Measurements from ENCODE around the gene WRNIP1.
A peak's percentile ranks its signal among the peaks of the same experiment; 100 is the strongest.
"Not testable (repeated sequence)": the region's sequence is repeated elsewhere in the genome, so short reads cannot be mapped to it uniquely, and the experiment has no call there.

Gene WRNIP1

DNA sequence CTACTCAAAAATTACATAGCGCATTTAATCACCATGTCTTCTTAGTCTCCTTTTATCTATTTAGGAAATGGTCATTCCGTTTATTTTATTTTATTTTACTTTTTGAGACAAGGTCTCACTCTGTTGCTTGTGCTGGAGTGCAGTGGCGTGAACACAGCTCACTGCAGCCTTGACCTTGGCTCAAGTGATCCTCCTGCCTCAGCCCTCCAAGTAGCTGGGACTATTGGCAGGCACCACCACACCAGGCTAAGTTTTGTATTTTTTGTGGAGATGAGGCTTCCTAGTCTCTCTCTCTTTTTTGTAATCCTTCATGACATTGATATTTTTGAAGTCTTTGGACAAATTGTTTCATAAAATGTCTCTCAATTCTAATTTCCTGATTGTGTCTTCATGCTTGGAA is 9.7 kb upstream of the WRNIP1 start:
- no peak for TF ChIP-seq CTCF (conservative IDR thresholded peaks at IDR 0.05)
- no peak overlapping the region for H3K27ac ChIP-seq

DNA sequence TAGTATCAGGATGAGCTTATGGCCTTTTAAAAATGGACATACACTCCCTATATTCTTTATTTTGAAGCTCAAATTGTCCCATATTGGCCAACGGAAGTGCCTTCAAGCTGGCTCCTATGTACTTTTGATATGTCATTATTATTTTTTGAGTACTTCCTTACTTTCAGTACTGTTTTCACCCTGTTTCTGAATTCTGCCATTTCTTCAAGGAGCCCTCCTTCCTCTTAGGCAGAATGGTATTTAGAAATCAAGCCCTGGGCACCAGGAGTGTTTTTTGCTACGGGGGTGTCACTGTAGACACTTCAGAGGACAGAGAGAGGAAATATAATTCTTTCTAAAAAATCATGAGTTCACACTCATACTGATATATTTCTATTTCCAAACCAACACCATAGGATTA is 9.0 kb upstream of the WRNIP1 start:
- no peak overlapping the region for H3K27ac ChIP-seq
- no peak for TF ChIP-seq CTCF (conservative IDR thresholded peaks at IDR 0.05)

GRCh38 chr6:2756687-2757224 is 8.4 kb upstream of the WRNIP1 start:
- TF ChIP-seq CTCF (conservative IDR thresholded peaks at IDR 0.05), result no peak
- no peak overlapping the region for H3K27ac ChIP-seq

- no peak overlapping the region for H3K27ac ChIP-seq
- TF ChIP-seq CTCF (conservative IDR thresholded peaks at IDR 0.05), result no peak
These were observed 6.2 kb upstream of the WRNIP1 start for GRCh38 chr6:2758980-2759379.

GRCh38 chr6:2760882-2761842 is 4.0 kb upstream of the WRNIP1 start:
- TF ChIP-seq CTCF (conservative IDR thresholded peaks at IDR 0.05), result peak; percentile 51
- H3K27ac ChIP-seq, result no peak overlapping the region

- not testable (repeated sequence) for H3K27ac ChIP-seq
These were observed 2.3 kb upstream of the WRNIP1 start for GRCh38 chr6:2762868-2763267.

- TF ChIP-seq CTCF (conservative IDR thresholded peaks at IDR 0.05), result no peak
- no peak overlapping the region for H3K27ac ChIP-seq
These were observed 1.8 kb upstream of the WRNIP1 start for GRCh38 chr6:2763345-2763841.

All from VCaP (cell line).